Activated T-cell treated with anti-CD3 and anti-CD28 coated beads, Interleukin-2, amount 50 U/mL, for 72 hours (primary cell): ENCODE results near the gene ANO7. TPM values are rescaled to one million over a fixed set of nuclear protein-coding genes. Genes with fewer than 3 reads are reported as not detected.

Experiments
- ATAC-seq, 2 donors: fragments of 150-1000 bp; cut with Tn5 transposase; replicated peaks in 1 of 2; 2 replicates each; pipeline ENCODE4 v1.10.0; 2021; ENCODE audit warnings: moderate library complexity in 2 of 2, mild to moderate bottlenecking in 1 of 2
- DNase-seq, 2 donors: peaks; one replicate each; pipeline ENCODE4 v3.0.0; 2021 to 2022; ENCODE audit warnings: mixed read lengths in 1 of 2
- H3K27ac Mint-ChIP-seq: one replicate; pipeline ENCODE4 v1.8.0; 2022; ENCODE audit warnings: mild to moderate bottlenecking, moderate library complexity, mixed read lengths
- H3K27me3 Mint-ChIP-seq: one replicate; pipeline ENCODE4 v1.8.0; 2022; ENCODE audit warnings: low read depth, mixed read lengths
- H3K36me3 Mint-ChIP-seq, 2 donors: one replicate each; pipeline ENCODE4 v1.8.0; 2022; ENCODE audit warnings: mixed read lengths in 2 of 2, mild to moderate bottlenecking in 1 of 2; ENCODE audit not compliant: insufficient read depth in 2 of 2
- H3K4me1 Mint-ChIP-seq: one replicate; pipeline ENCODE4 v1.8.0; 2022; ENCODE audit warnings: low read depth, mixed read lengths
- H3K4me3 Mint-ChIP-seq, 2 donors: one replicate each; pipeline ENCODE4 v1.8.0; 2022; ENCODE audit warnings: mild to moderate bottlenecking in 2 of 2, mixed read lengths in 2 of 2, moderate library complexity in 2 of 2
- H3K9me3 Mint-ChIP-seq, 2 donors: one replicate each; pipeline ENCODE4 v1.8.0; 2022; ENCODE audit warnings: mixed read lengths in 2 of 2
- total RNA-seq, 2 donors: library from RNA; stranded (reverse); gene quantifications; one replicate each; pipeline ENCODE4 v1.2.3, GENCODE V29; 2022

Gene ANO7
- total RNA-seq, 2 donors from 2014 or later = 0.72 to 0.90 TPM

DNA sequence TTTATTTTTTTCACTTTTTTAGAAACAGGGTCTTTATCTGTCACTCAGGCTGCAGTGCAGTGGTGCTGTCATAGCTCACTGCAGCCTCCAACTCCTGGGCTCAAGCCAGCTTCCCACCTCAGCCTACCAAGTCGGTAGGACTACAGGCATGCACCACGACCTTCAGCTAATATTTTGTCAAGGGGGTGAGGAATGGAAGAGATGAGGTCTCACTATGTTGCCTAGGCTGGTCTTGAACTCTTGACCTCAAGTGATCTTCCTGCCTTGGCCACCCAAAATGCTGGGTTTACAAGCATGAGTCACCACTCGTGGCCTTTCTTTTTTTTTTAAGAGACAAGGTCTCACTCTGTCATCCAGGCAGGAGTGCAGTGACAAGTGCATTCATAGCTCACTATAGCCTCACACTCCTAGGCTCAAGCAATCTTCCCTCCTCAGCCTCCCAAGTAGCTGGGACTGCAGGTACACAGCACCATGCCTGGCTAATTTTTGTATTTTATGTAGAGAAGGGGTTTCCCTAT is 24.8 kb upstream of the ANO7 start:
- DNase-seq (no peak), ATAC-seq (peak in 1 of 2 donors; percentile 26)
- Mint-ChIP-seq H3K27ac (no peak overlapping the region), H3K4me1 (no peaks in the 10 kb centered on the region), H3K4me3 (no peak overlapping the region), H3K36me3 (peaks cover 9 to 22% of the 10 kb centered on the region in 2 donors), H3K27me3 (no peaks in the 10 kb centered on the region), H3K9me3 (no peaks in the 10 kb centered on the region)

DNA sequence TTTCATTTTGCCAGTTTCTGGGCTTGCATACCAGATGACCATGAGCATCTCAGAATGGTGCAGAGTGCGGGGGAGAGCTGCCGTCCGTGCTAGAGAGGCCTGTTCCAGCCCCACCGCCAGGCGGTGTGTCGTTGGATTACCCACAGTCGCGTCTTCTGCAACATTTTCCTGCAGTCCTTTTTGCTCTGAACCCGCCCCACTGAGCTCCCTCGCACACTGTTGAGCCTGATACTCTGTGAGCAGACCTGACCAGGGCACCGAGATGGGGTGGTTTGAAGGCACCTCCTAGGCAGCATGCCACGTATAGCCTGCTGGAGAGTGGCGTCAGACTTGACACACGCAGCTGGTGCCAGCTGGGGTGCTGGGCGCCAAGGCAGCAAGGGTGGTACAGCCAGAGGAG is 20.1 kb upstream of the ANO7 start:
- DNase-seq (no peak), ATAC-seq (no peak)
- H3K4me3 Mint-ChIP-seq = no peak overlapping the region
- no peaks in the 10 kb centered on the region for H3K4me1 Mint-ChIP-seq
- H3K36me3 Mint-ChIP-seq = peaks cover 25 to 39% of the 10 kb centered on the region in 2 donors
- peaks cover 6 to 11% of the 10 kb centered on the region in 2 donors for H3K9me3 Mint-ChIP-seq
- H3K27ac Mint-ChIP-seq = no peak overlapping the region
- H3K27me3 Mint-ChIP-seq = no peaks in the 10 kb centered on the region

DNA sequence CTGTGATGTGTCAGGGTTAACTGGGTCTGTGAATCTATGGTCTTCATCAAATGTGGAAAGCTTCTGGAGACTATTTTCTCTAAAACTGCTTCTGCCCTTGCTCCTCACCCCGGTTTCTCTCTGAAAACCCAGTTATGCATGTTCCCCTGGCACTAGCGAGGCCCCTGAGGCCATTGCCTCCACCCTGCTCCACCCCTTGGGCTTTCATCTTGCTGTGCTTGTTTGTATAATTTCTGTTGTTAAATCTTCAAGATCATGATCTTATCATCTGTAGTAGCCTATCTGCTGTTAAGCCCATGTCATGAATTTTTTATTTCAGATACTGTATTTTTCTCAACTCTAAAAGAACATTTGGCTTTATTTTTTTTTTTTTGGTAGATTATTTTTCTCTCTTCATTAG is 14.9 kb upstream of the ANO7 start:
- peak overlapping the region; percentile 31 for H3K27ac Mint-ChIP-seq
- ATAC-seq (no peak), DNase-seq (no peak)
- H3K36me3 Mint-ChIP-seq = peaks cover 26 to 35% of the 10 kb centered on the region in 2 donors
- peaks cover 6 to 11% of the 10 kb centered on the region in 2 donors for H3K9me3 Mint-ChIP-seq
- H3K4me1 Mint-ChIP-seq = no peaks in the 10 kb centered on the region
- no peak overlapping the region for H3K4me3 Mint-ChIP-seq
- no peaks in the 10 kb centered on the region for H3K27me3 Mint-ChIP-seq

DNA sequence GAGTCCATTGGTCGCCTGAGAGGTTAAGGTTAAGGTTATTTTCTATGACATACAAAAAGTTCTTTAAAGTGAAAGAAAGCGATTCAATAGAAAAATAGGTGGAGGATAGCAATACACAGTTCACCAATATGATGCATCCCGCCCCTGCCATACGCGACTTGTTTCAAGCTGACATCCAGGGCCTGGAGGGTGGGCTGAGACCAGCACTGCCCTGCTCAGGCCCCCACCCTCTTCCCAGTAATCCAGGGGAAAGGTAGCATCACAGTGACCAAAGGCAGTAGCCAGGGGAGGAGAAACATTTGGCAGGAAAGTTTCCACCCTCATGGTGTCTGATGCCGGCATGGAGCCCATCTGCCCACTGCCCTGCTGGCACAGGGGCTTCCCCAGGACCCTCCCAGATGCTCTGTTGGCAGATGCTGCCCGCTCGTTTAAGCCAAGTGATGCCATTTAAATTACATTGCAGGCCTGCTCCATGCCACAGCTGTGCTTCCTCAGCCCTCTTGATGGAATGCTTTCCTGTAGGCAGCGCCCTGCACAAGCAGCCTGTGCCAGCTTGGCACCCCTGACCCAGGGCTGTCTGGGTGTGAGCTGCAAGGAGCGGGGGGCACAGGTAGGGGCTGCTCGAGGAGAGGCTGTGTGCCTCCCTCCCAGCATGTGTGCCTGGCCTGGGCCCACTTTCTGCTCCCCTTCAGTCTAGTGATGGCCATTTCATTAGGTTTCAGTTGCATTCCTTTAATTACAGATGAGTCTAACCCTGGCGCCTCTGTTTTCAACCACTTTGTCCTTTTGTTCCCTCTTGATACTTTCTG is 10.7 kb upstream of the ANO7 start:
- no peaks in the 10 kb centered on the region for H3K27me3 Mint-ChIP-seq
- ATAC-seq = no peak
- peaks cover 16% of the 10 kb centered on the region for H3K4me1 Mint-ChIP-seq
- H3K9me3 Mint-ChIP-seq = no peaks in the 10 kb centered on the region
- peaks cover 5 to 10% of the 10 kb centered on the region in 2 donors for H3K36me3 Mint-ChIP-seq
- DNase-seq = no peak
- H3K4me3 Mint-ChIP-seq = no peak overlapping the region
- H3K27ac Mint-ChIP-seq = no peak overlapping the region

DNA sequence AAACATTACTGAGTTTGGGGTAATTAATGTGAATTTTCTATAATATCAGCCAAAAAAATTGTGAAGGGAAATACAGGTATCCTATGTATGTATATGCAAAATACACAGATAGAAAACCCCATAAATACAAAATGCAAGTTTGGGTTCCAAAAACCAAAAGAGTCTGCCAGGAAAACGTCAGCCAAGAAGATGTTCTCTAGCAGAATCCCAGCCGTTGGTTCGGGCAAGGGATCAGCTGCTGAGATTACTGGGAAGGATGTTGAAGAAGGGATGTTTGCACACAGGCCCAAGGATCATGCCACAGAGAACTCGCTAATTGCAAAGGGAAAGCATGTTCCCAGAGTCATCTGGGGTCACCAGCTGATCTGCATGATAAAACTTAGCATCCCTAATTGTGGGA is 9.5 kb upstream of the ANO7 start:
- H3K27ac Mint-ChIP-seq = no peak overlapping the region
- no peak overlapping the region for H3K4me3 Mint-ChIP-seq
- H3K36me3 Mint-ChIP-seq = peaks cover 4 to 5% of the 10 kb centered on the region in 2 donors
- no peaks in the 10 kb centered on the region for H3K9me3 Mint-ChIP-seq
- peaks cover 16% of the 10 kb centered on the region for H3K4me1 Mint-ChIP-seq
- H3K27me3 Mint-ChIP-seq = no peaks in the 10 kb centered on the region
- DNase-seq = no peak
- no peak for ATAC-seq

DNA sequence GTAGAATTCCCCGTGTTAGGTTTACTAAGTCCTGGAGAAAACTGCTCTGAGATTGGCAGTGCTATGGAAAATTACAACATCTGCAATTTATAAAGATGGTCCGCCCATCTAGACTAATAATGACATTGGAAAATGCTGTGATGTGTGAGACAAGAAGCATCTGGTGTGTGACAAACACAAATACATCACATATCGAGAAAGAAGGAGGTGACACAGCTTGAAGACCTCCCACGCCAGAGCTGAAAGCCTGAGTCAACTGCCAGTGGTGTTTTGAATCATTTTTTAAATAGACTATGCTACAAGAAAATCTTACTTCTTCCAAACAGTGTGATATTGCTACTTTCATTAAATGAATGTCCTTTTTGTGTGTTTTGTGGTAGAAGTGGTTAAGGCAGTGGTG is 8.6 kb upstream of the ANO7 start:
- Mint-ChIP-seq H3K36me3 (peaks cover 3 to 4% of the 10 kb centered on the region in 2 donors), H3K27ac (peak overlapping the region; percentile 58), H3K4me3 (peak overlapping the region in 1 of 2 donors; percentile 21), H3K4me1 (peaks cover 16% of the 10 kb centered on the region), H3K9me3 (no peaks in the 10 kb centered on the region), H3K27me3 (no peaks in the 10 kb centered on the region)
- ATAC-seq (peak; percentile 87 to 93), DNase-seq (peak; percentile 36 to 48)

DNA sequence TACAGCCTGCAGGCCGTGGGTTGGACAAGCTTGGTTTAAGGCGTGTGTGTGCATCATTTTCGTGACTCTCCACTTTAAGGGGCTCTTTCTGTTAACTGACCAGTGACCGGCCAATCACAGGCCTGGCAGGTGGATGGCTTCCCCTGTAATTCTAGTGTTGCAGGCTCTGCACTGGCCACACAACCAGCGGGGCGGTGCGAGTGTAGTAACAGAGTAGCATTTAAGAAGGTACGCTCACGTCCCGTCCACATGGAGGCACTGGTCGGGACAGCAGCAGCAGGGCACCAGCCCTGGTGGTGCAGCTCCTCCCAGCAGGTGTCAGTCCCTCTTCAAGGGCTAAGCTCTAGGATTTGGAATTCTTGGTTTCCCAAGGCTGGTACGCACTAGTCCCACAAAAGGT is 8.0 kb upstream of the ANO7 start:
- peak in 1 of 2 donors; percentile 5 for ATAC-seq
- Mint-ChIP-seq H3K36me3 (no peaks in the 10 kb centered on the region), H3K9me3 (no peaks in the 10 kb centered on the region), H3K27me3 (no peaks in the 10 kb centered on the region), H3K27ac (no peak overlapping the region), H3K4me1 (peaks cover 16% of the 10 kb centered on the region), H3K4me3 (no peak overlapping the region)
- DNase-seq = no peak

DNA sequence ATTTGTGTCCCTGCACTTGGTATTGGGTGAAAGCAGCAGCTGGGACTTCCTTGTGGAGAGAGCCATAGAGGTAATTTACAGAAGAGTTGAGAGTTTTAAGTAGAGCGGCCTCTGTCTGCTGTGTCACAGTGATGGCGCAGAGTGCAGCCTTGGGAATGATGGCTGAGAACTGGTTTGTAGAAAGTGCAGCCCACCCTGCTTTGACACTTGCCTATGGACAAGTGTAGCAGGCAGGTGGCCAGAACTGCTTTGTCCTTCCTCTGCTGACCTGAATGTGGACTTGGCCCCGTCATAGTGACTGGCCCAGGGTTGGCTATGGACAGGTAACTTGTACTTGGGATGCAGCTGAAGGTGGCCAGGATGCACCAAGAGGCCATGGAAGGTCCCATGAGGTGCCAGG is 6.4 kb upstream of the ANO7 start:
- H3K4me1 Mint-ChIP-seq = peaks cover 16% of the 10 kb centered on the region
- no peak overlapping the region for H3K27ac Mint-ChIP-seq
- ATAC-seq = no peak
- H3K27me3 Mint-ChIP-seq = no peaks in the 10 kb centered on the region
- DNase-seq = no peak
- no peaks in the 10 kb centered on the region for H3K36me3 Mint-ChIP-seq
- H3K4me3 Mint-ChIP-seq = no peak overlapping the region
- no peaks in the 10 kb centered on the region for H3K9me3 Mint-ChIP-seq

DNA sequence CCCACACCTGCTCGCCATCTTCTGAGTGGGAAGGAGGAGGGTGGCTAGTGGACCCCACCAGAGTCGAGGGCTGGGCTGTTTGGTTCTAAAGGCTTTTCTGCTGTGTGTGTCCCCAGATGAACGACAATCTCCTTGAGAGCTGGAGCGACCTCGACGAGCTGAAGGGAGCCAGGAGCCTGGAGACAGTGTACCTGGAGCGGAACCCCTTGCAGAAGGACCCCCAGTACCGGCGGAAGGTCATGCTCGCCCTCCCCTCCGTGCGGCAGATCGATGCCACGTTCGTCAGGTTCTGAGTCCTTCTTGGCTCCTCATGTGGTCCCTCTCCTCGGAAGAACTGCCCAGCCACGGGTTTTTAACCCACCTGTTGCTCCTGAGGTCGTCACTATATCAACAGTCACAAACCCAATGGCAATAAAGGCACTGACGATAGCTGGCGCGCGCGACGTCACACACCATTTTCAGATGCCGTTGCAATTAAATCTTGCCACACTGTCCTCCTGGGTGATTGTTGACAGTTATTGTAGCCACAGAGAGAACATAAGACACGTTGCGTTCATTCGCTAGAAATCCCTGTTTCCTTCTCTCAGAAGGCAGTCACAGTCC is 5.8 kb upstream of the ANO7 start:
- no peaks in the 10 kb centered on the region for H3K27me3 Mint-ChIP-seq
- no peak for ATAC-seq
- peaks cover 16% of the 10 kb centered on the region for H3K4me1 Mint-ChIP-seq
- no peak for DNase-seq
- no peaks in the 10 kb centered on the region for H3K9me3 Mint-ChIP-seq
- H3K27ac Mint-ChIP-seq = no peak overlapping the region
- H3K4me3 Mint-ChIP-seq = no peak overlapping the region
- H3K36me3 Mint-ChIP-seq = no peaks in the 10 kb centered on the region

DNA sequence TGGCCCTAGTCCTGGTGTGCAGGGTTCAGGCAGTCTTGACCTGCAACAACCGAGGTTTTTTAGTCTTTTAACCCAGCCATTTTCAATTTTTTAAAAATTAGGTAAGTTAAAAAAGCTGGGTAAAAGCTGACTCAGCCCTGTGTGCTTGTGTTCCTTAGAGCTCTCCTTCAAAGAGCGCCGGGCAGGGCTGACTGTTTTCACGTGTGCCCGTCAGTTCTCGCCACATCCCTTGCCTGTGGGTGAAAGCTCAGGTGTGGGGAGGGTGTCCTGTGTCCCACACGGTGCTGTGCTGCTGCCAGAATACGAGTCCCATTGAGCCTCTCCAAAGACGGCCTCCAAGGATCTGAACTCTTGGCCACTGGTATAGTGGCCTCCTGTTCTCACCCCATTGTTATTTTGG is 5.3 kb upstream of the ANO7 start:
- no peaks in the 10 kb centered on the region for H3K36me3 Mint-ChIP-seq
- H3K4me3 Mint-ChIP-seq = no peak overlapping the region
- no peak overlapping the region for H3K27ac Mint-ChIP-seq
- ATAC-seq = no peak
- no peaks in the 10 kb centered on the region for H3K9me3 Mint-ChIP-seq
- H3K27me3 Mint-ChIP-seq = no peaks in the 10 kb centered on the region
- no peak for DNase-seq
- H3K4me1 Mint-ChIP-seq = peaks cover 16% of the 10 kb centered on the region

DNA sequence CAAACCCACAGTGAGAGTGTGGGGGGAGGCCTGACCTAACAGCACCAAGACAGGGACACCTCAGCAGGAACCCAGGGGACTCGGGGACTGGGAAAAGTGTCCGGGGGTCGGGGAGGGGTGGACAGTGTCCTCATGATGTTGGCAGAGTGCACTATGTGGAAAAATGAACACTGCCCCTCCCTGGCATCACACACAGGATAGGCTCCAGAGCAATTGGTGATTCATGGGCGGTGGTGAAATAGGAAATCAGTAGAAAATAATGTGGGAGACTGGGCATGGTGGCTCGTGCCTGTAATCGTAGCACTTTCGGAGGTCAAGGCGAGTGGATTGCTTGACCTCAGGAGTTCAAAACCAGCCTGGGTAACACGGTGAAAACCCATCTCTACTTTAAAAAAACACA is 3.6 kb upstream of the ANO7 start:
- ATAC-seq (no peak), DNase-seq (no peak)
- Mint-ChIP-seq H3K27me3 (no peaks in the 10 kb centered on the region), H3K9me3 (no peaks in the 10 kb centered on the region), H3K36me3 (no peaks in the 10 kb centered on the region), H3K4me1 (peaks cover 6% of the 10 kb centered on the region), H3K27ac (no peak overlapping the region), H3K4me3 (no peak overlapping the region)

DNA sequence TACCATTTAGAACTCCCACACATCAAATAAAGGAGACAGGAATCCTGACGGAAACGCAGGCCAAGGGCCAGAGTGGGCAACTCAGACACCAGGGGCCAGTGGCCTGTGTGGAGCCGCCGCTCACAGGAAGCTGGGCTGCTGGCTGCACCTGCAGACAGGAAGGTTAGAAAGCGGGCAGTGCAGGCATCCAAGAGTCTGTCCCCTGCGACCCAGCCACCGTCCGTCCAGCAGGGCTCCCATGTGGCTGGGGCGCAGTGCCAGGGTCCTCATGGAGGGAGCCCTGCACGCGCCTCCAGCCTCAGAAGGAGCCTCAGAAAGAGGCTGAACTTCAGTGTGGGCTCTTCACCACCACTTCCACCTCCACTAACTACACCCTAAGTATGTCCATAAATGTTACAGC is 2.5 kb upstream of the ANO7 start:
- no peak for DNase-seq
- Mint-ChIP-seq H3K9me3 (no peaks in the 10 kb centered on the region), H3K36me3 (no peaks in the 10 kb centered on the region), H3K4me3 (no peak overlapping the region), H3K27ac (no peak overlapping the region), H3K4me1 (no peaks in the 10 kb centered on the region), H3K27me3 (no peaks in the 10 kb centered on the region)
- no peak for ATAC-seq

DNA sequence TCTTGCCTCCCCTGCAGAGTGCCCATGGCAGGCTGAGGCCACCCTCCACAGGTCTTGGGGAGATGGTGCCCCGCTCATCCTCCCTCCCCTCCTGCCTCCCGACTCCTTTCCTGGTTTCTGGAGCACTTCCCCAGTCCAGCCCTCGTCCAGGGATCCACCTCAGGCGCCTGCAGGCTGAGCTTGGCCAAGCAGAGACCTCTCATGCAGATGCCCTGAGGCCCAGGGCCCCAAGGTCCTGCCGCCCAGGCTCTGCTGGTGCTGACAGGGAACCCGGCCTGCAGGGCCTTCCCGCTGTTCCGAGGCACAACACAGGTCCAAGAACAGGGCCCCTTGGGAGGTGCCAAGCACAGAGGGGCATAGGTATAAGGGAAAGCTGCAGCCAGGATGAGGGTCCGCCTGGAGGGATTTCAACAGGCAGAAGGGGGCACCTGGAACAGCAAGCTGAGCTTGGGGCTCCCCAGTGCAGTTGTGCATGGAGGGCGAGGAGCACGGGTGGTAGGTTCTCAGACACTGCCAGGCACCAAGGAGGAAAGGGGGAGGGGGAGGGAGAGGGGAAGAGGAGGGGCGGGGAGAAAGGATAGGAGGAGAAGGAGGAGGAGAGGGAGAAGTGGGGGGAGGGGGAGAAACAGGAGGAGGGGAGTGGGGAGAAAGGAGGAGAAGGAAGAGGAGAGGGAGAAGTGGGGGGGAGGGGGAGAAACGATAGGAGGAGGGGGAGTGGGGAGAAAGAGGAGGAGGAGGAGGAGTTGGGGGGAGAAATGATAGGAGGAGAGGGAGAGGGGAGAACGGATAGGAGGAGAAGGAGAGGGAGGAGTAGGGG is 1.2 kb upstream of the ANO7 start:
- no peaks in the 10 kb centered on the region for H3K9me3 Mint-ChIP-seq

More for the DNA sequence above, 1.2 kb upstream of the ANO7 start:
- Mint-ChIP-seq H3K36me3 (no peaks in the 10 kb centered on the region), H3K27me3 (no peaks in the 10 kb centered on the region), H3K27ac (no peak overlapping the region), H3K4me1 (no peaks in the 10 kb centered on the region), H3K4me3 (no peak overlapping the region)
- DNase-seq = no peak
- no peak for ATAC-seq
